Keratinocyte (primary cell): ENCODE results near the gene STK4. TPM values are rescaled to one million over a fixed set of nuclear protein-coding genes. Genes with fewer than 3 reads are reported as not detected.

ENCODE experiments used
- DNase-seq: peaks from one replicate; pipeline ENCODE4 v3.0.0-alpha.2; 2011; ENCODE audit warnings: low read depth, missing footprints, low spot score
- FAIRE-seq: peaks from 2 replicates; lab custom pipeline; 2011; peaks lifted over from hg19 to GRCh38; lab: Jason Lieb, UNC
- H2AFZ ChIP-seq: 2 replicates; pipeline ENCODE4 v1.6.0; 2012; ENCODE audit warnings: low read length, control low read depth, inconsistent platforms; ENCODE audit not compliant: control insufficient read depth
- H3K27ac ChIP-seq: 2 replicates; pipeline ENCODE4 v1.5.1; 2011; ENCODE audit warnings: low read length; ENCODE audit not compliant: control insufficient read depth, insufficient read depth
- H3K27me3 ChIP-seq: 3 replicates; pipeline ENCODE4 v1.6.0; 2011; ENCODE audit warnings: low read length; ENCODE audit not compliant: control insufficient read depth, insufficient read depth; ENCODE audit errors: extremely low read depth
- H3K36me3 ChIP-seq, 2 experiments: 2 replicates in 1 of 2; 3 replicates in 1 of 2; pipeline ENCODE4 v1.5.1; 2011; ENCODE audit warnings: low read length in 2 of 2, mild to moderate bottlenecking in 1 of 2; ENCODE audit not compliant: control insufficient read depth in 2 of 2, insufficient read depth in 2 of 2; ENCODE audit errors: extremely low read depth in 1 of 2
- H3K4me1 ChIP-seq: 3 replicates; pipeline ENCODE4 v1.5.1; 2011; ENCODE audit warnings: low read length; ENCODE audit not compliant: control insufficient read depth, insufficient read depth; ENCODE audit errors: extremely low read depth
- H3K4me2 ChIP-seq: 3 replicates; pipeline ENCODE4 v1.6.0; 2011; ENCODE audit warnings: low read depth, low read length; ENCODE audit not compliant: control insufficient read depth, insufficient read depth; ENCODE audit errors: extremely low read depth
- H3K4me3 ChIP-seq, 3 experiments: fragments of 200-600 bp in 1 of 3; sonication (generic) in 1 of 3; 2 replicates in 2 of 3; 3 replicates in 1 of 3; pipeline ENCODE4 v1.5.1; 2011 to 2016; ENCODE audit warnings: low read length in 3 of 3, mild to moderate bottlenecking in 3 of 3, control low read depth in 2 of 3, inconsistent platforms in 1 of 3, low read depth in 1 of 3, mixed read lengths in 1 of 3, mixed run types in 1 of 3, moderate library complexity in 1 of 3; ENCODE audit not compliant: control insufficient read depth in 2 of 3, insufficient read depth in 2 of 3; ENCODE audit errors: extremely low read depth in 1 of 3
- H3K79me2 ChIP-seq: 2 replicates; pipeline ENCODE4 v1.6.0; 2012; ENCODE audit warnings: low read length; ENCODE audit not compliant: control insufficient read depth, insufficient read depth
- H3K9ac ChIP-seq: 3 replicates; pipeline ENCODE4 v1.6.0; 2011; ENCODE audit warnings: low read length; ENCODE audit not compliant: control insufficient read depth, insufficient read depth; ENCODE audit errors: extremely low read depth
- H3K9me1 ChIP-seq: 3 replicates; pipeline ENCODE4 v1.6.0; 2011; ENCODE audit warnings: low read length; ENCODE audit not compliant: control insufficient read depth, insufficient read depth; ENCODE audit errors: extremely low read depth
- H3K9me3 ChIP-seq: 2 replicates; pipeline ENCODE4 v1.5.1; 2012; ENCODE audit warnings: low read depth, low read length; ENCODE audit not compliant: control insufficient read depth
- H4K20me1 ChIP-seq: 3 replicates; pipeline ENCODE4 v1.6.0; 2011; ENCODE audit warnings: low read length; ENCODE audit not compliant: control insufficient read depth, insufficient read depth; ENCODE audit errors: extremely low read depth
- CTCF ChIP-seq, 3 experiments: IDR thresholded peaks in 1 of 3; conservative IDR thresholded peaks in 1 of 3; optimal IDR thresholded peaks in 1 of 3; 2 replicates in 2 of 3; 3 replicates in 1 of 3; pipeline versions ENCODE3 to v1.5.1; 2011; ENCODE audit warnings: low read length in 3 of 3, mild to moderate bottlenecking in 3 of 3, moderate library complexity in 2 of 3, control low read depth in 1 of 3, inconsistent platforms in 1 of 3; ENCODE audit not compliant: insufficient read depth in 2 of 3; ENCODE audit errors: extremely low read depth in 1 of 3
- EZH2 ChIP-seq: IDR thresholded peaks from one replicate; pipeline ENCODE4 v1.6.1; 2012; ENCODE audit warnings: inconsistent platforms, mild to moderate bottlenecking, low read length, moderate library complexity
- dilution Hi-C: fragments of 300-500 bp; cut with MboI; formaldehyde crosslinking; loops from one replicate; pipeline ENCODE4 v1.7.0; 2020; ENCODE audit warnings: low sequenced_read_pairs; ENCODE audit not compliant: extremely low pct_ligation_motif_present
- polyA plus RNA-seq, 5 experiments: library from polyadenylated mRNA; depleted of rRNA in 3 of 5; stranded (reverse) in 3 of 5; stranded (forward) in 1 of 5; unstranded in 1 of 5; fragments of >200 nt; gene quantifications; 1 replicate in 1 of 5; 2 replicates in 3 of 5; 3 replicates in 1 of 5; pipeline versions ENCODE4 v1.2.1 to v1.2.3, GENCODE V29; 2011 to 2012; ENCODE audit warnings: missing spikeins in 2 of 5, low read depth in 1 of 5, low replicate concordance in 1 of 5

The STK4 gene
- polyA plus RNA-seq, 1 donor (not counting 4 experiments of a cell fraction or from before 2014, with no cell fraction given) = 30.5 TPM

DNA sequence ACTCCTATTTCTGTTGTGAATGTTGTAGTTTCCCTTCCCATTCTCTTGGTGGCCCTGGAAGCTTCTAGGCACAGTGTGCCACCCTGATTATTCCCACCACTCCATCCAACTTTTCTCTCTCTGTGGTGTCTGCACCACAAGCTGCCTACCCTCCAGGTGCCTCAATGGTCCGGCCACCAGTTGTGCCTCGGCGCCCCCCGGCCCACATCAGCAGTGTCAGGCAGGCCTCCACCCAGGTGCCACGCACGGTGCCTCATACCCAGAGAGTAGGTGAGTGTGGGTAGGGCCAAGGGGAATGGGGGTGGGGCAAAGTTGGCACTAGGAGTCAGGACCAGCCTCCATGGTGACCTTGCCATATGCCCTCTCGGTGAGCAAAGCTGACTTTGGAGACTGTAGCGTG lies 33.4 kb upstream of the STK4 start:
- Histone ChIP-seq H2AFZ (no peak overlapping the region), H3K36me3 (peaks cover 26 to 28% of the 10 kb centered on the region in 2 experiments), H3K4me2 (no peak overlapping the region), H3K4me3 (no peak overlapping the region), H4K20me1 (no peaks in the 10 kb centered on the region), H3K27me3 (no peaks in the 10 kb centered on the region), H3K9ac (no peak overlapping the region), H3K9me3 (no peaks in the 10 kb centered on the region), H3K27ac (no peak overlapping the region), H3K79me2 (no peaks in the 10 kb centered on the region), H3K9me1 (no peaks in the 10 kb centered on the region), H3K4me1 (no peaks in the 10 kb centered on the region)
- TF ChIP-seq EZH2 (no peak), CTCF (optimal IDR thresholded peaks at IDR 0.05 in 1 of 3, IDR thresholded peaks at IDR 0.05 in 1 of 3, conservative IDR thresholded peaks at IDR 0.05 in 1 of 3; ENCODE audit: extremely low read depth in 1 of 3, insufficient read depth in 2 of 3, low read length in 3 of 3) (no peak)
- DNase-seq = no peak
- no peak for FAIRE-seq
- dilution Hi-C loops = no loop called here

DNA sequence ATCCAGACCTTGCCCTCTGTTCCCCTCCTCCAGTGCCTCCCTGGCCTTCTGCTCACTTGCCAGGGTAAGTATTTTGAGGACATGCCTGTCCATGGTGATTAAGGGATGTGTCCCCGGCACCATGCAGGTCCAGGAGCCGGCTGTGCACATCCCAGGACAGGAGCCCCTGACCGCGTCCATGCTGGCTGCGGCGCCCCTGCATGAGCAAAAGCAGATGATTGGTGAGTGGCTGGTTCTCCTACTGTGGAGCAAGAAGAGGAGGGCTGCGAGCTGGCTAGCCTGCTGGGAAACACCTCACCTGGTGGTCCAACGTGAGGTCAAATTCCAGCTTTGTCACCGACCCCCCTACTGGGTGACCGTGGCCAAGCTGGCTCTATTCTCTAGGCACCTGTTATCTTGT lies 29.8 kb upstream of the STK4 start:
- TF ChIP-seq EZH2 = no peak
- no peak for TF ChIP-seq CTCF (optimal IDR thresholded peaks at IDR 0.05 in 1 of 3, IDR thresholded peaks at IDR 0.05 in 1 of 3, conservative IDR thresholded peaks at IDR 0.05 in 1 of 3; ENCODE audit: extremely low read depth in 1 of 3, insufficient read depth in 2 of 3, low read length in 3 of 3)
- no peak overlapping the region for H2AFZ ChIP-seq
- H3K9me3 ChIP-seq = no peaks in the 10 kb centered on the region
- no peak overlapping the region for H3K27ac ChIP-seq
- no peak overlapping the region for H3K9ac ChIP-seq
- DNase-seq (no peak), FAIRE-seq (no peak)
- H3K27me3 ChIP-seq = no peaks in the 10 kb centered on the region
- no peak overlapping the region for H3K4me2 ChIP-seq
- no peak overlapping the region for H3K4me3 ChIP-seq
- peaks cover 24 to 28% of the 10 kb centered on the region in 2 experiments for H3K36me3 ChIP-seq
- H4K20me1 ChIP-seq = no peaks in the 10 kb centered on the region
- dilution Hi-C loops = no loop called here
- H3K9me1 ChIP-seq = no peaks in the 10 kb centered on the region
- H3K4me1 ChIP-seq = no peaks in the 10 kb centered on the region
- H3K79me2 ChIP-seq = no peaks in the 10 kb centered on the region
